ENCODE data around the gene REEP2.

Gene REEP2

DNA sequence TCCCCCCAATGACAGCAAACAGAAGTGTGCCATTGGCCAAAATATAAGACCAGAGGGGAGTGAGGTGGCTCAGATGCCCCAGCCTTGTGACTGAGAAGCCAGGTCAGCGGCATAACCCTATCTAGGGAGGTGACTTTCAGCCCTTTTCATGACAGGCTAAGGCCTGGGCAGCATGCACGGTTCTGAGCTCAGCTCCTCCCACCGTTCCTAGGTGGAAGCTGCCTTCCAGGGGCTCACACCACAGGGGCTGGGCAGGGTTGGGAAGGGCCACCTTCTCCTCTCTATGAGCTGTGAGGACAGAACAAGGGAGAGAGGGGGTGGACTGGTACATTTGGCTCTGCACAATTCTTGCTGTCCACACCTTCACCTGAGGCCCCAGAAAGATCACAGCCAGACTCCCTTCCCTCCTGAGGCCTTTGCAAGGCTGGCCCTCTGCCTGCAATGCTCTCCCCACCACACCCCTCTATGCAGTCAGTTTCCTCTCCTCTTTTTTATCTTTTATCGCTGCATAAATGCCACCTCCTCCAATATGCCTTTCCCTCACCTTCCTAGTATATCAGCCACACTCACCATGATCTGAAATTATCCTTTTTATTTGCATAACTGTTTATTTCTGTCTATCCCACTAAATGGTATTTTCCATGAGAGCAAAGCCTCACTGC, 21.3 kb downstream of the REEP2 start:
- TF ChIP-seq, protein P1, sequence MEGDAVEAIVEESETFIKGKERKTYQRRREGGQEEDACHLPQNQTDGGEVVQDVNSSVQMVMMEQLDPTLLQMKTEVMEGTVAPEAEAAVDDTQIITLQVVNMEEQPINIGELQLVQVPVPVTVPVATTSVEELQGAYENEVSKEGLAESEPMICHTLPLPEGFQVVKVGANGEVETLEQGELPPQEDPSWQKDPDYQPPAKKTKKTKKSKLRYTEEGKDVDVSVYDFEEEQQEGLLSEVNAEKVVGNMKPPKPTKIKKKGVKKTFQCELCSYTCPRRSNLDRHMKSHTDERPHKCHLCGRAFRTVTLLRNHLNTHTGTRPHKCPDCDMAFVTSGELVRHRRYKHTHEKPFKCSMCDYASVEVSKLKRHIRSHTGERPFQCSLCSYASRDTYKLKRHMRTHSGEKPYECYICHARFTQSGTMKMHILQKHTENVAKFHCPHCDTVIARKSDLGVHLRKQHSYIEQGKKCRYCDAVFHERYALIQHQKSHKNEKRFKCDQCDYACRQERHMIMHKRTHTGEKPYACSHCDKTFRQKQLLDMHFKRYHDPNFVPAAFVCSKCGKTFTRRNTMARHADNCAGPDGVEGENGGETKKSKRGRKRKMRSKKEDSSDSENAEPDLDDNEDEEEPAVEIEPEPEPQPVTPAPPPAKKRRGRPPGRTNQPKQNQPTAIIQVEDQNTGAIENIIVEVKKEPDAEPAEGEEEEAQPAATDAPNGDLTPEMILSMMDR (IDR thresholded peaks at IDR 0.05): no peak

DNA sequence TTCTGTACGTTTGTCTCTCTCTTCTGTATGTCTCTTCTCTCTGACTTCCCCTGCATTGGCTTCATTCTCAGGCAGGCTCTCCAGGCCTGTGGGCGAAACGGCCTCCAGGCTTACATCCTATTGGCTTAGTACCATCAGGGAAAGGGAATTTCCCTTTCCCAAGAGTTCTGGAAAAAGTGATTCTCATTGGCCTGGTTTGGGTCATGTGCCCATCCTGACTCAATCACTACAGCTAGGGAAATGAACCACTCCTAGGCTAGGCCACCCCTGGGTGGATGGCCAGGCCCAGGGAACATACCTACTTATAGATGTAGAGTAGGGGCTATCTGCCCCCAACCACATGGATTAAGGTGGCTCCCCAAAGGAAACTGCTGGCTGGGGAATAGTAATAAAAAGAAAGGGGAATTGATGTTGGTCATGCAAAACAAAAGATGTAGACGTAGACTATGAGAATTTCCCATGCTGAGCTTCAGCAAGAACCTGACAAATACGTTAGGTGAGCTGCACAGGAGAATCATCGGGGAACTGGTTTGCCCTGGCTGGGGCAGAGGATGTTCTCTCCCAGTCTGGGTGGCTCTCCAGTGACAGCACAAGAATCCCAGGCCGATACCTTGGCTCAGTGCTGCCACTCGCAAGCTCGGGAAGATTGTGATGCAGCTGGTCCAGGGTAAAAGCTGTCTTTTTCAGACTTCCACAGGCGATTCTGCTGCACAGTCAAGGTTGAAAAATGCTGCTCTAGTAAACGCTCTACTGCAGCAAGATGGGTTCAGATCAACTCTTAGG, 22.7 kb downstream of the REEP2 start:
- TF ChIP-seq, protein P1 (IDR thresholded peaks at IDR 0.05): no peak

DNA sequence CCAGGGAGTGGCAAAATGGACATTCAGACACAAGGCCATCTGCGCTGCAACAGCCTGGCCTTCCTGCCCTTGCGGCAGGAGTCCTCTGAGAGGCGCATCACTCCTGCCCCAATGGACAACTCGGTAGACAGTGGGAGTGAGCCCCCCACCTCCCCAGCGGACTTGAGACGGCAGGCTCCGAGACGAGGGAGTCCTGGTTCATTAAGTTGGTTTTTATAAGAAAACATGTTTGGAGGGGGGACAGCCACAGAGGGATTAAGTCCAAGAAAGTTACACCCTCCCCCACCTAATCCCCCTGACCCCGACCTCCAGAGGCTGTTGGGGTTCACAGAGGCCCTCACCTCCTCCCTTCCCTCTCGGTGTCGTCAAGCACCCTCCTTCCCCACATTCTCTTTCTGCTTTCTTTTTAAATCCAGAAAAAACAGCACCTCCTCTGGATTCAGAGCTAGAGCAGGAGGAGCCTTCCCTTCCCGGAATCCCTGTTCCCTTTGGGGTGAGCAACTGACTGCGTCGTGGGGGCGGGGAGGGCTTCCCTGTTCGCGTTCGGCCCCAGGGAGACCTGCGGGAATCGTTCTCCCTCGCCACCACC, 24.7 kb downstream of the REEP2 start:
- TF ChIP-seq, protein P1 (IDR thresholded peaks at IDR 0.05): no peak

DNA sequence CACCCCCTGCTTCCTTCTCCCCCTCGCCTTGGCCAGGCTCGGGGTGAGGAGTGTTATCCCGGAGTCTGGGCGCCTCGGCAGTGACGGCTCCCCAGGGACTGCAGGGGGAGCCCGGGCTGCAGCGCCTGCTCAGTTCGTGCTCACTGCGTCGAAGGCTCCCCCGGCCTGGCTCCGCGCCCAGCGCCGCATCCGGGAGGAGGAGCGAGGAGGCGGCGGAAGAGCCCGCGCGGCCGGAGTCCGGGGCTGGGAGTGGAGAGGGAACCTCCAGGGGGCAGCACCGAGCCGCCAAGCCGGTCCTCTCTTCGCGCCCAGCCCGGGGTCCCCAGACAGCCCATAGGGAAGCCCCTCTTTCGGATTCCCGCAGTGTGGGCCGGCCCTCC, 25.1 kb downstream of the REEP2 start:
- TF ChIP-seq, protein P1 (IDR thresholded peaks at IDR 0.05): peak; percentile 98

DNA sequence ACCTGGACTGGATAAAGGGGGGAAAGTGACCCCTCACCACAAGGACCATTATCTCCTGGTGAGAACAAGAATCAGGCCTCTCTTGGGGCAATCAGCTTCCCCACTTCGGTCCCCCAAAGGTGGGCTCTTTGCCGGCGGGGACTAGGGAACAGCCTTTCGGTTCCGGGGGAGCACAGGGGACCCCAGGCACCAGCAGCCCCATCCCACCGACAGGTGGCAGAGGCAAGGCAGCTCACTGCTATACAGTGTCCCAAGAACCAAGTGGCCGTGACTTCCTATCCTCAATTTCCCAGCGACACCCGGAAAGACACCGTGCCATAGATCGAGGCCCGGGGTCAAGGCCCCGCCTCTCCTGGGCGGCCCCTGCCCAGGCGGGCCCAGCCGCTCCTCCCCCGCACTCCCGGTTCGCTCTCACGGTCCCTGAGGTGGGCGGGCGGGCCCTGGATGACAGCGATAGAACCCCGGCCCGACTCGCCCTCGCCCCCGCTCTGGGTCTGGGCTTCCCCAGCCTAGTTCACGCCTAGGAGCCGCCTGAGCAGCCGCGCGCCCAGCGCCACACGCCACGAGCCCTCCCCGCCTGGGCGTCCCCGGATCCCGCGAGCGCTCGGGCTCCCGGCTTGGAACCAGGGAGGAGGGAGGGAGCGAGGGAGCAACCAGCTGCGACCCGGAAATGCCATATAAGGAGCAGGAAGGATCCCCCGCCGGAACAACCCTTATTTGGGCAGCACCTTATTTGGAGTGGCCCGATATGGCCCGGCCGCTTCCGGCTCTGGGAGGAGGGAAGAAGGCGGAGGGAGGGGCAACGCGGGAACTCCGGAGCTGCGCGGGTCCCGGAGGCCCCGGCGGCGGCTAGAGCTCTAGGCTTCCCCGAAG, 25.8 kb downstream of the REEP2 start:
- TF ChIP-seq, protein P1 (IDR thresholded peaks at IDR 0.05): peak; percentile 66

DNA sequence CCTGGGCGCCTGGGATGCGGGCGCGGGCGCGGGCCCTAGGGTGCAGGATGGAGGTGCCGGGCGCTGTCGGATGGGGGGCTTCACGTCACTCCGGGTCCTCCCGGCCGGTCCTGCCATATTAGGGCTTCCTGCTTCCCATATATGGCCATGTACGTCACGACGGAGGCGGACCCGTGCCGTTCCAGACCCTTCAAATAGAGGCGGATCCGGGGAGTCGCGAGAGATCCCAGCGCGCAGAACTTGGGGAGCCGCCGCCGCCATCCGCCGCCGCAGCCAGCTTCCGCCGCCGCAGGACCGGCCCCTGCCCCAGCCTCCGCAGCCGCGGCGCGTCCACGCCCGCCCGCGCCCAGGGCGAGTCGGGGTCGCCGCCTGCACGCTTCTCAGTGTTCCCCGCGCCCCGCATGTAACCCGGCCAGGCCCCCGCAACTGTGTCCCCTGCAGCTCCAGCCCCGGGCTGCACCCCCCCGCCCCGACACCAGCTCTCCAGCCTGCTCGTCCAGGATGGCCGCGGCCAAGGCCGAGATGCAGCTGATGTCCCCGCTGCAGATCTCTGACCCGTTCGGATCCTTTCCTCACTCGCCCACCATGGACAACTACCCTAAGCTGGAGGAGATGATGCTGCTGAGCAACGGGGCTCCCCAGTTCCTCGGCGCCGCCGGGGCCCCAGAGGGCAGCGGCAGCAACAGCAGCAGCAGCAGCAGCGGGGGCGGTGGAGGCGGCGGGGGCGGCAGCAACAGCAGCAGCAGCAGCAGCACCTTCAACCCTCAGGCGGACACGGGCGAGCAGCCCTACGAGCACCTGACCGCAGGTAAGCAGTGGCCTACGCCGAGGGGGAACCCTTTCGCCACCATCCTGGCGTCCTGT, 26.6 kb downstream of the REEP2 start, which contains the start of gene EGR1:
Gene EGR1 (plus strand): TSS at position 219 of the 864 bp plus-strand sequence. CDS start 283 bp downstream, at position 502.
- TF ChIP-seq, protein P1 (IDR thresholded peaks at IDR 0.05): no peak

All from LNCAP (cell line).